HG02938 (cell line): ENCODE results near the gene TNNI2.

ENCODE experiments used
- ATAC-seq: cut with Tn5 transposase; IDR thresholded peaks from one replicate; pipeline ENCODE4 v1.9.1; 2021; ENCODE audit warnings: mild to moderate bottlenecking, moderate library complexity; ENCODE audit not compliant: unreplicated experiment

The TNNI2 gene

GRCh38 chr11:1820463-1821325, 18.1 kb upstream of the TNNI2 start:
- ATAC-seq, result no peak

DNA sequence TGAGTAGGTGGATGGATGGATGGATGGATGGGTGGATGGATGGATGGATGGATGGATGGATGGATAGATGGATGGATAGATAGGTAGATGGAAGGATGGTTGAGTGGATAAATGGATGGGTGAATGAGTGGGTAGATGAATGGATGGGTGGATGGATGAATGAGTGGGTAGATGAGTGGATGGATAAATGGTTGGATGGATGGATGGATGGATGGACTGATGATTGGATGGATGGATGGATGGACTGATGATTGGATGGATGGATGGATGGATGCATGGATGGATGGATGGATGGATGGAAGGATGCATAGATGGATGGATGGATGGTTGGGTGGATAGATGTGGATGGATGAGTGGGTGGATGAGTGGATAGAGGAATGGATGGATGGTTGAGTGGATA, 17.2 kb upstream of the TNNI2 start:
- no peak for ATAC-seq

GRCh38 chr11:1822648-1823375, 16.0 kb upstream of the TNNI2 start:
- no peak for ATAC-seq

DNA sequence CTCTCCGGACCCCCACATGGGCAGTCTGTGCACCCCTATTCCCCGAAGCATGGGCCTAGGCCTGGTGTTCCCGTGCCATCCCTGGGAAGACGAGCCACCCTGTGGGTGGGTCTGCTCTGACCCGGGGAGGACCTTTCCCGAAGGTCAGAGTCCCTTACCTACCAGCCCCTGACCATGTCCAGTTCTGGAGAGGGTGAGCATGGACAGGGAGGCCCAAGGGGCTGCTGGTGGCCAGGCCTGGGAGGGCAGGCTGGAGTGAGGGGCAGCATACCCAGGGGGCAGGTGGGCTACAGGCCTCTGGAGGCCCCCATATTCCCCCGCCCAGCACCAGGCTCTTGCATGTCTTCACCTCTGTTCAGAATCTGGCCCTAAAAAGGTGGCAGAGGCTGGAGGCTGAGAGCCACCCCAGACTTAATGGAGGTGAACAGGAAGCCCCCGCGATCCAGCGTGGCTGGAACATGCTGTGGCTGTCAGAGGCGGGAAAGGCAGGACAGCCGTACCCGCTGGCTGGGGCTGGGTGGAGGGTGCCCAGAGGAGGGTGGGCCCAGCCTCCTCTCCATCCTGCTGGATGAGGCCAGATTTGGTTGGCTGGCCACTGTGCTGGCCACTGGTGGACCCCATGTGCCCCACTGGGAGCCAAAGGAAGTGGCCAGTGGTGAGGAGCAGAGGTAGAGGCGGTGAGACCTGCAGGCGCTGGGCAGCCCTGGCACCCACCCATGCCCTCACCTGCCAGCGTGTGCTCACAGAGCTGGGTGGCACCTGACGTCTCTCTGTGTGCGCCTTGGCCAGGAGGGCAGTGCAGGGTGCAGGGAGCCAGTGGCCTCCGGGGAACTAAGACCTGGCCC, 15.2 kb upstream of the TNNI2 start:
- ATAC-seq, result no peak

DNA sequence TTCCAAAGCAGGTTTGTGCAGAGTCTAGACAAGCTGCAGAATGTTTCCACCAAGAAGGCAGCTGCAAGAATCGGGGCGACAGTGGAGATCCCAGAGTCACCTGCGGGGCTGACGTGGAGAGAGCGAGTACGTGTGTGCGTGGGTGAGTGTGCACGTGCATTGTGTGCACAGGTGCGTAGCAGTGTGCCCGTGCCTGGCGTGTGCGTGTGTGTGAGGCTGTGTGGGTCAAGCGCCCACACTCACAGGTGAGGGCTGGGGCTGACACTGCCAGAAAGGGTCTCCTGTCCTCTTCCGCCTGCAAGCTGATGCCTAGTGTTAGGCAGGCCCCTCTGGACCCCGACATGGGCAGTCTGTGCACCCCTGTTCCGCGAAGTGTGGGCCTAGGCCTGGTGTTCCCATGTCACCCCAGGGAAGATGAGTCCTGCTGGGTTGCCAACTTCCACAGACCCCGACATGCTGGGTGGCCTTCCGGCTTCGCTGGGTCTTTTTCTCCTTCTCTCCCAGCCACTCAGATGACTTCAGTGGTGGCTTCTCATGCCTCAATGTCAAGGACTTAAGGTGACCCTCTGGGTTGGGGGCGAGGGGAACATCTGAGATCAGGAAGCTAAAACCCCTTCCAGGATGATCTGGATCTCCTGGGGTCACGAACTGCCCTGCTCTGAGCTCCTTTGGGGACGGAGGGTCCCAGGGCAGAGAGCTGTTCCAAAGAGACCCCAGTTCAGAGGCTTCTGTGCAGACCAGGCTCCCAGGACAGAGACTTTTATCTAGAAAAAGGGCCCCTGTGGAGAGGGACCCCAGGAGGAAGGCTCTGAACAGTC, 14.4 kb upstream of the TNNI2 start:
- ATAC-seq, result no peak

DNA sequence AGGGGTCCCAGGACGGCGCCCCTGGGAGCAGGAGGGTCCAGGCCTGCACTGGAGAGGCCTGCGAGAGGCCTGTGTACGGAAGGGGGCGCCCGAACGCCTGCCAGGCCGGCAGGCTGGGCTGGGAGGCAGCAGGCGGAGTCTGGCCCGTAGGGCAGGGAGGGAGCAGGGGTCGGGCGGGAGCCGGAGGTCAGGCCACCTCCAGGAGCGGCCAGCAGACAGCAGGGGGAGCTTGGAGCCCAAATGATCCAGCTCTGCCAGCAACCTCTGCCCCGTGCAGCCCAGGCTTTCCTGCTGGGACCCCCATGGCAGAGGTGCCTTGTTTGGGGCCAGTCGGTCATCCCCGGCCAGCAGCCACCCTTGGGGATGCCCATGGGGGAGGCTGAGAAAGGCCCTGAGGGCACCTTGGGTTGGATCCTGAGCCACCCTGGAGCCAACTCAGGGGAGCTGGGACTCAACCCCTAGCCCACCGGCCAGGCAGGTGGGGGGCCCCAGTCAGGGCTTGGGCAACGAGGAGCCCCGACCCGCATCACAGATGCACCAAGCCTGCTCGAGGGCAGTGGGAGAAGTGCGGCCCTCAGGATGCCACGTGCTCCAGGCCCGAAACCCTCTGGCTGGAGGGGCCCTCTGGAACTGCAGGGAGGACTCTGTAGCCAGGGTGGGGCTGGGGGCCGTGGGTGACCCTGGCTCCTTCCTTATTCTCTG, 13.6 kb upstream of the TNNI2 start:
- no peak for ATAC-seq

DNA sequence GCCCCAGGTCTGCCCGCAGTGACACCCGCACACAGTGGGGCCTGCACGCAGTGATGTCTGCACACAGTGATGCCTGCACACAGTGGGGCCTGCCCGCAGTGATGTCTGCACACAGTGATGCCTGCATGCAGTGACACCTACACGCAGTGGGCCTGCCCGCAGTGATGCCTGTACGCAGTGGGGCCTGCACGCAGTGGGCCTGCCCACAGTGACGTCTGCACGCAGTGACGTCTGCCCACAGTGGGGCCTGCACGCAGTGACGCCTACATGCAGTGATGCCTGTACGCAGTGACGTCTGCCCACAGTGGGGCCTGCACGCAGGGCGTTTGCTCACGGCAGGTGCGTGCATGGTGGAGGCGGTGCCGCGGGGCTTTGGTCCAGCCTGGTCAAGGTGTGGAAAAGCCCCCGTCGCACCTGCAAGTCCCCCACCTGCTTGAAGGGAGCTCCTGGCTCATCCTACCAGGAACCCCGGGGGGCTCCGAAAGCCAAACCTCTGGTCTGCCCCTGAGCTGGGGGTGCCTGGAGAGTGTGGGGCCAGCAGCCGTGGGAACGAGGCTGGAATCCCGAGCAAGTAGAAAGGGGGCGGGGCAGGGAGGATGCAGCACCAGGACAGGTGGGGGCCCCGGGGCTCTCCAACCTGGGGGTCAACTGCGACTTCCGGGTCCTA, 12.9 kb upstream of the TNNI2 start:
- no peak for ATAC-seq

- ATAC-seq, result no peak
Observed at GRCh38 chr11:1826552-1827094, 12.2 kb upstream of the TNNI2 start.

GRCh38 chr11:1827095-1827813, 11.5 kb upstream of the TNNI2 start:
- no peak for ATAC-seq

DNA sequence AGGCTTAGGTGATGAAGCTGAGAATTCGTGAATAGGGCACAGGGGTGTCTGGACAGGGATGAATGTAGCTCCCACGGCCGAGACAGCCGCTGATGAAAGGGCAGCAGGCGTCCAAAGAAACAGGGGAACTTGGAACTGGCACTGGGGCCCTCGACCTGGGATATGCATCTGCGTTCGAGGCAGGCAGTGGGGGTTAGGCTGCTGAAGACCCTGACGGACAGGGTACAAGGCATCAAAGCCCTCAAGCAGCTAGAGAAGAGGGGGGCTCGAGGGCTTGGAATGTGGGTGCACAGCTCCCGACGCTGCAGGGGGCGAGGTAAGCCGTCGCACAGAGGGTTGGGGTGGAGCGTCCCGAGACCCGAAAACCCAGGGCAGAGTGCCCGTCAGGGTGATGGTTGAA, 10.8 kb upstream of the TNNI2 start:
- ATAC-seq, result no peak

DNA sequence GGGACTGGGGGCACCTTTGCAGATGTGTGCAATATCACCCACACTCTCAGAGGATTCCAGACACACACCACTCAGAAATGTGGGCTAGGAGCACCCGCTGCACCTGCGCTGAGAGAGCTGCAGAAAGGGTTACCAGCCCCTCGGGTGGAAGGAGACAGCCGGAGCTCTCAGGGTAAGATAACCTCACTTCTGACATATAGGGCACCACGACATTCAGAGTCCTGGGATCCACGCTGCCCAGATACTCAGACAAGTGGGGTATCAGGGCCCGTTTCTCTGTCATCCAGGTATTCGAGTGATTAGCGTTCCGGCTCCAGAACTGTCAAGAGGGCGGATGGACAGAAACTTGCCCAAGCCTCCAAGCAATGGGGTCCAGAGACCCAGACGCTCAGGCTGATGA, 10.2 kb upstream of the TNNI2 start:
- no peak for ATAC-seq

DNA sequence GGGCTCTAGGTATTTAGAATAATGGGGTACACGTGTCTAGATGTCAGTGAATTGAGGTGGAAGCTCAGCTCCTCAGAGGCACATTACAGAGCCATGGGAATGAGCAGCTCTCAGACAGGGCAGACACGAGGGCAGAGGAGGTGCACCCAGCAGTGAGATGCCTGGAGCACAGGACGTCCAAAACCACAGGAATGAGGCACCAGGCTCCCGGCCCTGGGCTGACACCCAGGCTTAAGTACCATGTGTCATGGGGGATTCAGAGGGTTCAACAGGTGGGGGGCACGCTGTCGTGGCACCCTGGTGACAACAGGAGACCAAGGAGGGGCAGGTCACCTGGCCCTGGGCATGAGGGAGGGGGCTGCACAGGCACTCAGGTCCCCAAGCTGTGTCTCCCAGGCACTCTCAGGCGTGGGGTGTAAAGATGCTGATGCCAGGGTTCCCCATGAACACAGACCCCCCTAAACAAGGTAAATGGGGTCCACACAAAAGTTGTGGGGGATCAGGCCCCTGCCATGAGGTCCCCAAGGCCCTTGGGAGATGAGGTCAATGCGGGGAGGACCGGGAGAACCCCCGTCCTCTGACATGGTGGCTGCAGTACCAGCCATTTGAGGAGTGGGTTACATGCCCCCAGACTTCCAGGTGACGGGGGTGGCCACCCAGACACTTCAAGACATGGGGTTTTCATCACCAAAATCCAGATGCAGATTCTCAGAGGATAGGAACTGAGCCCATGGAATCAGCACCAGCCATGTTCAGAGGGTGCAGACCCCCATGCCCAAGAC, 9.6 kb upstream of the TNNI2 start:
- ATAC-seq, result no peak

GRCh38 chr11:1830004-1830321, 8.8 kb upstream of the TNNI2 start:
- ATAC-seq, result no peak

- ATAC-seq, result no peak
Observed at GRCh38 chr11:1830322-1831223, 8.2 kb upstream of the TNNI2 start.

GRCh38 chr11:1831338-1832210, 7.2 kb upstream of the TNNI2 start:
- ATAC-seq, result no peak
